G401 (cell line): ENCODE results near the gene VAMP2. TPM values are rescaled to one million over a fixed set of nuclear protein-coding genes. Genes with fewer than 3 reads are reported as not detected.
"Not testable (repeated sequence)": the region's sequence is repeated elsewhere in the genome, so short reads cannot be mapped to it uniquely, and the experiment has no call there.

ENCODE experiments used
- DNase-seq: peaks from one replicate; pipeline ENCODE4 v3.0.0-alpha.2; 2015; ENCODE audit warnings: low spot score
- in situ Hi-C: cut with HindIII; loops from 2 replicates; pipeline ENCODE4 v1.10.0; 2016; ENCODE audit warnings: low sequenced_read_pairs, mixed read lengths
- total RNA-seq: library from RNA; depleted of rRNA; stranded (reverse); fragments of >200 nt; shearing (Covaris generic); gene quantifications from 2 replicates; pipeline ENCODE4 v1.2.3, GENCODE V29; 2014

The VAMP2 gene
- total RNA-seq, 1 experiment from 2014 or later: 1.0 TPM

DNA sequence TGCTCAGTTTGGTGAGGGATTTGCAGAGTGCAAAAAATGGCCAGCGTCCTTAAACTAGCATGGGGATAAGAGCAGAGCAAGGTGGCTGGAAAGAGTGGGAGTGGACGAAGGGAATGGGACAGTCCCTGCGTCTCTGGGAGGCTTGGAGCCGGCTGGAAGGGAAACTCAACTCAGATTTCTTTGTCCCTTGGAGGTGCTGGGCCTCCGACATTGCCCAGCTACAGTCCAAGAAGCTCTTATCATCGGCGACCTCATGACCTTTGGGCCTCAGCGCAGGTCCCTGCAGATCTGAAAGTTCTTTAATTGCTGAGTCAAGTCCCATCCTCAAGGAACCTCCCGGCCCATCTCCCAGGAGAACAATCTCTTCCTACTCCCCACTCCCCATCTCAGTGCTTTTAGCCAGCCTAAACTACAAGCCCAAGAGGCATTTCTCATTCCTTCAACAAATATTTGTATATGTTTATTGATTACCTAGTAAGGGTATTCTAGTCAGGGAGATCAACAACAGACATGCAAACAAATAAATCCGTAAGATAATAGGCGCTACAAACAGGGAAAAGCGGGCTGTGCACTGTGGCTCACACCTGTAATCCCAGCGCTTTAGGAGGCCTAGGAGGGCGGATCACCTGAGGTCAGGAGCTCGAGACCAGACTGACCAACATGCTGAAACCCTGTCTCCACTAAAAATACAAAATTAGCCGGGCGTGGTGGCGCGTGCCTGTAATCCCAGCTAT, 14.4 kb upstream of the VAMP2 start:
- in situ Hi-C loops: no loop called here
- DNase-seq: no peak

DNA sequence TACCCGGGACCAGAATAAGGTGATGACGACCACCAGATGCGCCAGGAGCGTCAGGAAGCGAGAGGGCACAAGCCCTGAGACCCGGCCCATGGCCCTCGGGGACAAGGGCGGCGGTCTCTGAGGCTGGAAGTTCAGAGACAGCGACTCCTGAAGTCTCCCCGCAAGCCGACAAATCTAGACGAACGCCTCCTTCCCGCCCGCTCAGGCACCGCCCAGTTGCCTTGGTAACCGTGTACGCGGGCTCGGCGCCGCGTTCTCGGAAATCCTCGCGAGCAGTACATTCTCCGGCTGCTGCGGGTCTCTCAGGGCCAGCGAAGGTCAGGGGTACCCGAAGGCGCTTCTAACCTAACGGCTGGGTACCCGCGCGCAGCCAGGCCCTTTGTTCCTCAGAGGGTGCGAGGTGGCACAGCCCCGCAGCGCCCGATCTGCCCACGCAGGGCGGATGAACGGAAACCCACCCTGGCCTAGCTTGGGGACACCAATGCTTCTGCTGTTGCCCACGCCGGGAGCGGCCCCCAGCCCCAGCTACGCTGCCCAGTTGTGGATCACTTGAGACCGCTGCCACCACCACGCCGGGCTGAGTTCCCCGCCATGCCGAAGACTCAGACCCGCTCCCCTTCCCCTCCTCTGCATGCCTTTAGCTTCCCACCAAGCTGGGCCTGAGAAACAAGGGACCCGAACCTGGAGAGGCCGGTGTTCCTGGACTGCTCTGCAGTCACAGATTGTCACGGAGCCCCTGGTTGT, 13.6 kb upstream of the VAMP2 start, which contains the start of gene TMEM107:
TMEM107 (minus strand) TSS at position 184 of the 744 bp plus-strand sequence; CDS start at position 90, 94 bp downstream.
- in situ Hi-C loops: no loop called here
- DNase-seq: peak; percentile 90

DNA sequence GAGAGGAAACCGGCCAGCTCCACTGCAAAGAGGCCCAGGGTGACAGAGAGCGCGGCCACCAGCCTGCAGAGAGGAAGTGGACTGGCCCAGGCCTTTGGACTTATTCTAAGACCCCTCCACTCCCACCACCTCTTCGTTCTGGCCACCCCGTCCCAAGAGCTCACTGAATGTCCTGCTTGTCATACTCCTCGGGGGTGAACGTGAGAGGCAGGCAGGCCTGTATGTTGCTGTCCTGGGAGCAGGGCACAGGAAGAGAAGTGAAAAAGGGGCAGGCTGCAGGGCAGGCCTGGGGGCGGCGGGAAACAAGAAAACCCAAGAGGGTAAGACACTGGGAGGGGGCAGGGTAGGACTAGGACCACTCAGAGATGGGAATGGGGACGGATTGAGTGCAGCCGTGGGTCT, 13.0 kb upstream of the VAMP2 start:
- no peak for DNase-seq
- in situ Hi-C loops: no loop called here

DNA sequence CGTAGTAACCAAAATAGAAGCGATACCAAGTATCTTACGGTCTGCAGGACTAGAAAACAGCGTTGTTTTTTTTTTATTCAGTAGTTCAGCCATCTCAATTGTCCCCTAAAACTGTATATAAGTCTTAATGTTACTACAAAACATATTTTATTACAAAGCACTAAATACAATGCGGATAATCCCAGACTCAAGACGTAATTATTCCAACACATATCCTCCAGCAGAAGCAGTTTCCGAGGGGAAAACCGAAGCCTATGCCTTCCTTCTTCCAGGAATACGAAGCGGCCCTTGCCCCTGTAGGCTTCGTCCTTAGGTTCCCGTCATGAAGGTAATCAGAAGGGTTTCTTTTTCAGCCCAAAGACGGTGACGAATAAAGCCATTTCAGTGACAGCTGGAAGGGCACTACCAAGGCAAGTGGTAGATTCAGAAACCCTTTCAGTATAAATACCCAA, 11.1 kb upstream of the VAMP2 start:
- in situ Hi-C loops: no loop called here
- DNase-seq: no peak

DNA sequence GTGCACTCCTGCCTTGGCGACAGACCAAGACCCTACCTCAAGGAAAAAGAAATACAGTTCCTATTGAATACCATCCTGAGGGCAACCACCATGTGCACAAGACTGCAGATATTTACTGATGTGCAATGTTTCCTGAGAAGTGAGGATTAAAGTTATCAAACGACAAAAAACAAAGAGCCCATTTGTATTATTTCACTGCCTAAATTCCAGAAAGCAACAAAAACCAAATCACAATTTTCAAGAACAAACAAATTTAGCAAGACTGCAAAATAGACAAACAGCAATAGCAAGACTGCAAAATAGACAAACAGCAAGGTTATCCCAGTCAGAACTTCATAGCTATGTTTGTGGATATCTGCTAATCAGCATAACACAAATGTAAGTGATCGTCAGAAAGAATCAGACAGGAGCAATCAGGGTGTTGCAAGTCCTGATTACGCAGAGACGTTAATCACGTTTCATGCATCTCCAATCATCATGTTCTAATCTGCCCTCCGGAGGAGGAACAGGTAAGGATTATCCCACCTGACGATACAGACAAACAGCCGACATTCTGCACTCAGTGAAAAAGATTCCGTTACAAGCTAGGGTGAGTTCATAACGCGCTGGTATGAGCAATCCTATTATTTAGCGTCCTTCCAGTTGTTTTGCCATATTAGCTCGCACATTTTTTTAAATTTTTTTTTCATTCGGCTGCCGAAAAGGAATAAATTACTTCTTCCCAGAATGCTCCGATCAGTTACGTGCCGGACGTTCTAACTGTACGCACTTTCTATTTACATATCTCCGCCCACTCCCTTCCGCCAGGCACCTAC, 10.5 kb upstream of the VAMP2 start:
- DNase-seq: peak; percentile 99
- in situ Hi-C loops: no loop called here

DNA sequence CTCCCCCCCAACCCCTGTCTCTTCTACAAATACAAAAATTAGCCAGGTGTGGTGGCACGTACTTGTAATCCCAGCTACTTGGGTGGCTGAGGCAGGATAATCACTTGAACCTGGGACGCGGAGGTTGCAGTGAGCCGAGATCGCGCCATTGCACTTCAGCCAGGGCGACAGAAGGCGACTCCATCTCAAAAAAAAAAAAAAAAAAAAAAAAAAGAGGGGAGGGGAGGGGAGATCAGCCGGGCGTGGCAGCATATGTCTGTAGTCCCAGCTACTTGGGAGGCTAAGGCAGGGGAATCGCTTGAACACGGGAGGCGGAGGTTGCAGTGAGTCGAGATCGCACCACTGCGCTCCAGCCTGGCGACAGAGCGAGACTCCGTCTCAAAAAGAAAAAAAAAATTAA, 7.4 kb upstream of the VAMP2 start:
- DNase-seq: peak; percentile 60
- in situ Hi-C loops: not testable (repeated sequence)

DNA sequence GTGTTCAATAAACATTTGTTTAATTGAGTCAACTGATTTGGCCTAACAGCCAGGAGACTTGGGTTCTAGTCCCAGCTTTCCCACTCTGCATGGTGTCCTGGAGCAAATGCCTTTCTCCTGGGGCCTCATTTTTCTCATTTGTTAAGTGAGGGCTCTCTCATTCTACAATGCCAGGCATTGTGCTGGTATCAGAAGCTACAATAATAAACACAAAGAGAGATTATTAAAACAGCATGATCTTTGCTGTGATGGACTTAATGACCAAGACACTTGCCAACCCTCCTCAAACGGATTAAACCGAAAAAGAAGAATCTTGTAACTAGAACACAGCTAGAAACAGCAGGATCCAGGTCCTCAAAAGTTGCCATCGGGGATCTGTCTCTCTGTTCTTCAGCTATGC, 4.8 kb upstream of the VAMP2 start:
- in situ Hi-C loops: no loop called here
- no peak for DNase-seq

DNA sequence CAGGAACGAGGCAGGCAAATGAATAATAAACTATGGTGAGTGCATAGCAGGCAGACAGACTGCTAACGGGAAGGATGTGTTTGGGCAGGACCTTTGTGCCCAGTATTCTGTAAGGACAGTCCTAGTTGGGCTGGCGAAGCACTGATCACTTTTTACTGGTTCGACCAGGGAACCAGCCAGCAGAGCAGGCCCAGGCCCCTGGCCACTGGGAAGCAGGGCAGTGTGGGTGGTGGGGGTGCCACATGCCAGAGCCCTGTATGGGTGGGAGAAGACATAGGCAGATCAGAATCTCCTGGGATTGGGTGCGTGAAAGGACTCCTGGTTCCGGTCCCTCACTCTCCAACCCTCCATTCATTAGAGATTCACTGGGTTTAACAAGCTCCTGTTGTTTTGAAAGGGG, 4.0 kb upstream of the VAMP2 start:
- in situ Hi-C loops: no loop called here
- no peak for DNase-seq

DNA sequence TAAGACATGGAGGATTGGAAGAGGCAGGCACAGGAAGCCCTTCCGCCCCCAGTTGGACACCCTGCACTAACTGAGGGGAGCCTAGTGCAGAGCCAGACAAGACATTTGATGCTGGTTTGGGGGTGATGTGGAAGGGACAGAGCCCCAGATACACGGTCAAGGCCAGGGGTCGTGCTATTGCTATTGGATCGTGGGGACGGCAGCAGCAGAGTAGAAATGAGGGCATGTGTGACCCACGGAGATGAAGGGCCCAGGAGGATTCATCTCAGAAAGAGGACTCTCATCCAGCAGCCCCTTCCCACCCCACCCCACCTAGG, 2.0 kb upstream of the VAMP2 start:
- in situ Hi-C loops: no loop called here
- DNase-seq: no peak

DNA sequence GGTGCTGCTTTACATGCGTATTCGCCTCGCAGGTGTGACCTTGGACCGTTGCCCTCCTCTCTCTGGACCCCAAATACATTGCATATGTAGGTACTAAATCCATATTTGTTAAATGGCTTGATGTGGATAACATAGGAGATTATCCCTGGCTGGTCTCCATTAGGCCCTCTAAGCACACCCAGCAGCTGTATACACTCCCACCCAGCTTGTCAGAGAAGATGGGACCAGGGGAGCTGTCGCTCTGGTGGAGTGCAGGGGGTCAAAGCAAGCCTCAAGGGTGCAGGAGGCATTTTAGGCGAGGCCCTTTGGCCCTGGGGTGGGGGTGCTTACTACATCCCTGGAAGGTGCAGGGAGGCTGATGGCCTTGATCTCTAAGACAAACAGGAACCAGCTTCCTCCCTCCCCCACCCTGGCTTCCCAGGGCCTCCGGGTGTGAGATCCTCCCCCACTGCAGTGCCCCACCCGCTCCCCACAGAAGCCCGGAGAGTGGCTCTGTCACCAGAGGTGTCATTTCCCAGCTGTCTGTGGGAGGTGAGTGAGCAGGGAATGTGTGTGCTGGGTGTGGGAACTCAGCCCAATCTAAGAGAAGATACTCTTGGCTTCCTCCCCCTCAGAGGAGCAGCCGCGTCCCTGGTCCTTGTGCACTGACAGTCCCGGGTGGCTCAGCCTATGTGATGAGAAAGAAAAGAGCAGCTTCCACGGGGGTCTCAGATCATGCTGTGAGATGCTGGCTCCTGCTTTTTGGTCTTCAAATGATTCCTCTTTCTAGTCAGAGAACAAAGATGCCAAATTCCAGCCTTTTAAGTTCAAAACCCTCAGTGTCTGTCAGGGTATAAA, 1.4 kb upstream of the VAMP2 start:
- in situ Hi-C loops: no loop called here
- peak; percentile 74 for DNase-seq

DNA sequence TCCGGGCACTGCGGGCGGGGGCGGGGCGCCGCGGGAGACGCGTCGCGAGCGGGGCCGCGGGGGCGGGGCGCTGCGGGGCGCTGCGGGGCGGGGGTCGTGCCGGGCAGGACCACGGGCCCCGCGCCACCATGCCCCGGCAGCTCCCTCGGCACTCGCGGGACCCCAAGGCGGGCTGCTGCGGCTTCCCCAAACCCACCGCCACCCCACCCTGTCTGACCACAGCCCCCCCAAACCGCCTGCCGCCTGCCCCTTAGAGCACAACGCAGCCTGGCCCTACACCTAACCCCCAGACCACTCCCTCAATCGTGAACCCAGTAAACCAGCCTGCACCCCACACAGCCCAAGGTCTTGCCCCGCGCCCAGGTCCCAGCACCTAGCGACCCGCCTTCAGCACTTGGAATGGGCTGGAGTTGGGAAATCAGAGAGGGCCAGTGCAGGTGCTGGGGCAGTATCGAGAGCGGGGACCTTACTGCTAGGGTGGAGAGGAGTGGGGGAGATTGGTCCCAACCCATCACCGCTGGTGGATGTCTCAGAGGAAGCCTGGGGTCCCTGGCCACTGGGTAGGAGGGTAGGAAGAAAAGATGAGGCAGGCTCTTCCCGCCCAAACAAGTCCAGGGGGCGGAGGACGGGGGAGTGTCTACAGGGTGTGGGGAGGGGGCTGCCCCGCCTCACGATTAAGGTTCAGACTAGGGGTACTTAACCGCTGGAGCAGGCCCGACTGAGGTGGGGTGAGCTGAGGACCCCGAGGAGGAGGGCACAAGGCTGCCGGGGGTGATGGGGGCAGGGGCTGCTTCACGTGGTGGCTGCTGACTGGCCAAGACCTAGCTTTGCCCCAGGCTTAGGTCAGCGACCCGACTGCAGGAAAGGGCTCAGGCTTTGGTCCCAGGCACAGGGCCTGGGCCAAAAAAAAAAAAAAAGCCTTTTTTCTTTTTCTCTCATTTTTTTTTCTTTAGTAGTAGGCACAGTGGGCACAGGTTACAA, 539 bp upstream of the VAMP2 start:
- in situ Hi-C loops: no loop called here
- DNase-seq: peak; percentile 54

DNA sequence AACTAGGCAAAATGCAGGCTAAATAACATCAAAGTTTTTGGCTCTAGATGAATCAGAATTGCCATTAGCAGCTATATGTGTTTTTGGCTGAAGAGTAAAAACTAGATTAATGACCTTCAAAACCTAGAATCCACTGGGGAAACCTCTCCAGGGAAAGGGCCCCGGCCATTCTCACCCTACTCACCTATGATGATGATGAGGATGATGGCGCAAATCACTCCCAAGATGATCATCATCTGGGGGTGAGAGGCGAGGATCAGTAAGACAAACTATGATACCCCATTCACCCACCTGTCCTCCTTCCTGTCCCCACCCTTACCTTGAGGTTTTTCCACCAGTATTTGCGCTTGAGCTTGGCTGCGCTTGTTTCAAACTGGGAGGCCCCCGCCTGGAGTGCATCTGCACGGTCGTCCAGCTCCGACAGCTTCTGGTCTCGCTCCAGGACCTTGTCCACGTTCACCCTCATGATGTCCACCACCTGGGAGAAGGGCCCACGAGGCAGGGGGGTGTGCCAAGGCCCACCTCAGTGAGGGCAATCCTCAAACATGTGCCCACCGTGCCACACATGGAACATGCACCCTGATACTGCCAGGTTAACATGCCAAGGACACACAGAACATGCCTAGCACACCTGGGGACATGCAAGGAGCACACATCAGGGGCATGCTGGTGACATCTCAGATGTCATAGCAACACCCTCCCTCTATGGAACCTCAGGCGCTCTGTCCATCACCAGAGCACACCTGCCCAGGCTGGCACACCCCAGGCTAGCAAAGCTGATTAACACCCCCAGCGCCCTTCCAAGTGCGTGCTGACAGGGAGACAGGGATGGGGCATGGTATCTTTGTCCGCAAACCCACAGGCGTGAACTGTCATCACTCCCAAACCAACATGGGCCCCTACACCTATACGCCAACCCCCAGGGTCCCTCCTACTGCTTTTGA, 1.2 kb downstream of the VAMP2 start:
- in situ Hi-C loops: no loop called here
- no peak for DNase-seq

DNA sequence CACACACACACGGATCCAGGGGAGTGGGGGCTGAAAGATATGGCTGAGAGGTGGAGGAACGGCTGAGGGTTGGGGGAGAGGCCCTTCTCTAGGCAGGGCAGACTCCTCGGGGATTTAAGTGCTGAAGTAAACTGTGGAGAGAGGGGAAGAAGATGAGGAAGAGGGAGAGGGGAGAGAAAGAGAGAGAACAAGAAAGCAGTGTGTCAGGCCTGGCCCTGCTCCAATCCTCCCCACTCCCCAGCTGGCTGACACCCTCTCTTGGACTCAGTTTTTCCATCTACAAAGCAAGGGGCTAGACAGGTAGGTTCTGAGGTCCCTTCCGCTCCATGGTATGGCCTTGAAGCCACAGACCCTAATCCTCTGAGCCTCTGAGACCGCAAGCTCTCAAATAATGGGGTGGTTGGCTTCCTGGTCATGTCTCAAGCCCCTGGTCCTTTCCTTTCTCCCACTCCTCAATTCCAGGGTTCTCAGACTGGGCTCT, 2.0 kb downstream of the VAMP2 start:
- in situ Hi-C loops: no loop called here
- no peak for DNase-seq

DNA sequence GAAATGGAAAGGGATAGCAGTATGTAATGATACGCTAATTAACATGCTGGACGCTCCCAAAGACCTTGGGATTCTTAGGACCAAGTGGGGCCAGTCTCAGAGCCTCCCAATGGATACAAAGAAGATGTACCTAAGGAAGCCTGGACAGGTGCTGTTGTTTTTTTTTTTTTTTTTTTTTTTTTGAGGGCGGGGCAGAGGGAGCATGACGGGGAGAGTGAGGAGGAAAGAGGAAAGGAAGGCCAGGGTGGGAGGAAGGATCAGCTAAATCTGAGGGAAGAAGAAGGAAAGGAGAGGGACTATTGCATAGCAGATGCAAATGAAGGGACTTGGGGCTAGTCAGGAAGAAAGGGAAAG, 2.5 kb downstream of the VAMP2 start:
- in situ Hi-C loops: no loop called here
- no peak for DNase-seq

DNA sequence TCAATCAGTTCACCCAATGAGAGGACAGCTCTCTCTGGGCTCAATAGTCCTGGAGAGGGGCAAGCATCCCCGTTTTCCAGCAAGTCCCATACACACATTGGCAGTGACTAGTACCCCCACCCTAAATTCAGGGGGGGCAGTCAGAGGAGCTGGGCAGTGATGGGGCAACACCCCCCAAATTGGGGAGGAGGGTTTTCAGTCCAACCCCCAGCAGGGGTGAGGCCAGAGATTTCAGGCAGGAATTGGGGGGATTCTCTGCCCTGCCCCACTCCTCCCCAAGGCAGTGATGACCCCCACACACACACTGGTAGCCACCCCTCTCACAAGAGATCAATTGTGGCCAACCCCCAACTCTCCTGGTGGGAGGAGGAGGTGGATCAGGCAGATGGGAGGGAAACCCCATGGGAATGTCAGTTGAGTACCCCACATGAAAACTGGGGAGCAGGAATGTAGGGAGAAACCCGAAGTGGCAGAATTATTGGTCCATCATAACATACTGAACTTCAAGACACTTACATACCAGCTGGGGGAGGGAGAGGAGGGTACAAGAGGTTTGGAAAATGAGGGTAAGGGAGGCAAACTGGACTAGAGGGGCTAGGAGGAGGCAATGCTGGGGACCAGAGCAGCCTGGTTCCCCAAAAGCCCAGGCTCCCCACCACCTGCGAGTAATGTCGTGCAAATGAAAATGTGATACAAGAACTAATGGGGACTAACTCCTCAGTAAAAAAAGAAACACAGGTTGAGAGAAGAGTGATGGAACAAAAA, 3.1 kb downstream of the VAMP2 start:
- no peak for DNase-seq
- in situ Hi-C loops: no loop called here

DNA sequence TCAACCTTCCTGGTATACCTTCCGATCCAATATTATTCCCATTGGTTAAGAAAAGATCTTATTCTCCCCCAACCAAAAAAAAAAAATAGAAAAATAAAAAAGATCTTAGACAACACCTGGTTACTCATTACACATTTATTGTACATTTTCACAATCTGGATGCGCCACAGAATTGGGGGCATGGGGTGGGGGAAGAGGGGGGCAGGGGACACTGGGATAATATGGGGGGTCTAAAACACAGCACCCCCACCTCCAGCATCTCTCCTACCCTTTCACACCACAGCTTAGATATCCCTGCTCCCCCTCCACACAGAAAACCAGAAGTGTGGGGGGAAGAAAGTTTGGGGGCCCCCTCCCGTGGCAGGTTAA, 3.7 kb downstream of the VAMP2 start:
- in situ Hi-C loops: no loop called here

More for the DNA sequence above, 3.7 kb downstream of the VAMP2 start:
- DNase-seq: no peak
